SW480 (cell line): ENCODE data around the gene TUBA1B.

Experiments used
- DNase-seq: peaks from one replicate; pipeline ENCODE4 v3.0.0-alpha.2; 2016; ENCODE audit warnings: low spot score

TUBA1B gene

DNA sequence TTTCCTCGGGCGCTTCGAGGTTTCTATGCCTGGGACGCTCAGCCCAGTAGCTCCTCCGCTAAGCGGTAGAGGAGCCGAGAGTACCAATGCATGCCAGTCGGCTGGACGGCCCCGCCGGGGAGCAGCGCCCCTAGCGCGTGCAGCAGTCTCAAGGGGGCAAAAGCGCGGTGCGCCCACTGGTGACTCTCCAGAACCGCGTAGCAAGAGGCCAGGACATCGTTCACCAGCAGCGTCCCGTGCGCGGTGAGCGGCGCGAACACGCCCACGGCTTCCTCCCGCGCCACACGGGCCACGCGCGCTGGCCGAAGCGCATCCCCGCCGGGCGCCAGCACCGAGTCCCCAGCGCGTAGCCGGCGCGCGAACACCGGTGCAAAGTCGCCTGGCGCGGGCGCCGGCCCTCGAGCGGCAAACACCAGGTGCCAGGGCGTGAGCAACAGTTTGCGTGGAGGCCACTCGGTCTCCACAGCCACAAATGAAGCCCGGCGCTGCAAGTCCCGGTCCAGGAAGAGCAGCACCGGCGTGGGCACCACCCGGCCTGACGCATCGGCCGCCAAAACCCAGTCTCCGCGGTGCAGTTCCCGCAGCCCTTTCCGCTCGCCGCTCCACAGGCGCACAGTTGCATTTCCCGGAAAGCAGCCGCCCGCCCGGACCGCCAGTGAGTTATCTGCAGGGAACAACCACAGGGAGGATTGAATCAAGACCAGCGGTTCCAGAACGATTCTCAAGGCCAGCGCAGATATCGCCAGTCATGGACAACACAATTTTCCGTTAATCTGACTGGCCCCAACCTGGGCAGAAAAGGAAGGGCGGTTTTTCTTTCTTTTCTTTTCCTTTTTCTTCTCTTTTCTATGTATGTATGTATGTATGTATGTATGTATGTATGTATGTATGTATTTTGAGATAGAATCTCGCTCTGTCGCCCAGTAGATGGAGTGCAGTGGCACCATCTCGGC, 41.1 kb downstream of the TUBA1B start:
- peak; percentile 67 for DNase-seq

DNA sequence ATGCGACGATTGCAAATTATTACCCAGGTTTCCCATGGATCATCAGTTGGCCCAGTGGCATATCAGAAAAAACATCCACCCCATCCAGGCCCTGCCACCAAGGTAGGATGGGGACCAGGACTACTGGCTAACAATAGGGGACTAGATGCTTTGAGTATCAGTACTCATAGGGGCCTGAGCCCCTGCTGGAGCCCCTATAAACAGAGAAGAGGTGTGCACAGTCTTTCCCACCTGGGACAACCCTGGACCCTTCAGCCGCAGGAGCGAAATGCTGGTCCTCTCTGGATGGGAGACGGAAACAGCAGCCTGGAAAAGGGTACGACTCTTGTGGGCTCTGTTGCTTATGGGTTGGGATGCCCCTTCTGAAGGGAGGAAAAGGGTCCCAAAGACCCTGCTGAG, 42.3 kb downstream of the TUBA1B start:
- no peak for DNase-seq

DNA sequence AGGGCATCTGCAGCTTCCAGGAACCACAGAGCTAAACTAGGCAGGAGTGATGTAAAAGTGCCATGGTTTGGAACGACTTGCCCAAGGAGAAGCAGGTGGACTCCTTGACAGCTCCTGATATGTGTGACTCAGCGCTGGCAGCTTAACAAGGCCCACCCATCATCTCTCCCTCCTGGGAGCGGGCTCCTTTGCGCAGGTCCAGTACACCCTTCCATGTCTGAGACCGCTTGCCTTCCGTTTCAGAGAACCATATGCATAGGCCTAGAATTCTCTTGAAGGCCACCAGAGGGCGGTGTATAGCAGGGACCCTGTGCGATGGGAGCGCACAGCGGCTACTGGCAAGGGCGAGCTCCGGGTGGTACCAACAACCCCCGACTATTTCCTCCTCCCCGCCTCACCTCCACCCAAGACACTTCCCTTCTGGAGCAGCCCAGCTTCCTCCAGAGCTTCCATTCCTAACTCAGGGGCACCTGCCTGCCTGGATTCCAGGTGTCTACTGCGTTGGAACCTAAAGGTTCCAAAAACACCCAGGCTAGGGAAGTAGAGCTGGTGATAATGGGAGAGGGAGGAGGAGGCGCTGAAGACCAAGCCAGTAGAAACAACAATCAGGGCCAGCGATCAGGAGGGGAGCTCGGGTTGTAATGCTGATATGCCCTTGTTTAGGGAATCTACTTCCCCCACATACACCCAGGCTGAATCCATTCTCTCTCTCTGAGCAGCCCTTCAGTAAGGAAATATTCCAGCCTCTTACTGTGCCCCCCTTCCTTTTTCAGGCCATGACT, 42.9 kb downstream of the TUBA1B start:
- DNase-seq = peak; percentile 96

DNA sequence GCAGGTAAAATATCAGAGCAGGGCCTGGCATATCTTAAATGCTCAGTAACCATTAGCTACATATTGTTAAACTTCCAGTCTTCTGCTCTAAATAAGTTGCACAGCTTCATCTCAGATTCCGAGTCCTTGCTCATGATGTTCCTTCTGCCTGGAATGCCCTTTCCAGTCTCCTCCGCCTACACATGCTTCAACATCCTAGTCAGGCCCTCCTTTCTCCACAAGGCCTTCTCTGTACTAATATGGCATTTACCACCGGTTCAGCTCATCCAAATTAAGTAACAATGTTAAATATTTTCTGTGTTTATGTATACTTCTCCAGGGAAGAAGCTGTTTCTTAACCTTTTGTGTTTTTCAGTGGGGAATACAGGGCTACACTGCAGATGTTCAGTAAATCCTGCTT, 45.1 kb downstream of the TUBA1B start:
- DNase-seq = no peak

DNA sequence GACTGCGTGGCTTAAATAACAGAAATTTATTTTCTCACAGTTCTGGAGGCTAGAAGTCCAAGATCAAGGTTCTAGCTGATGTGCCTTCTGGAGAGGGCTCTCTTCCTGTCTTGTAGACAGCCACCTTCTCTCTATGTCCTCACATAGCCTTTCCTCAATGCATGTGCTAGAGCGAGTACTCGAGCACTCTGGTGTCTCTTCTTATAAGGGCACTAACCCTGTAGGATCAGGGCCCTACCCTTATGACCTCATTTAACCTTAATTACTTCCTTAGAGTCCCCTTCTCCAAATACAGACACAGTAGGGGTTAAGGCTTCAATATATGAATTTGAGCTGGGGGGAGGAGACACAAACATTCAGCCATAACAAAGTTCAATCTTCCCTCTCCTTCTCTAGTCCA, 46.8 kb downstream of the TUBA1B start:
- no peak for DNase-seq

DNA sequence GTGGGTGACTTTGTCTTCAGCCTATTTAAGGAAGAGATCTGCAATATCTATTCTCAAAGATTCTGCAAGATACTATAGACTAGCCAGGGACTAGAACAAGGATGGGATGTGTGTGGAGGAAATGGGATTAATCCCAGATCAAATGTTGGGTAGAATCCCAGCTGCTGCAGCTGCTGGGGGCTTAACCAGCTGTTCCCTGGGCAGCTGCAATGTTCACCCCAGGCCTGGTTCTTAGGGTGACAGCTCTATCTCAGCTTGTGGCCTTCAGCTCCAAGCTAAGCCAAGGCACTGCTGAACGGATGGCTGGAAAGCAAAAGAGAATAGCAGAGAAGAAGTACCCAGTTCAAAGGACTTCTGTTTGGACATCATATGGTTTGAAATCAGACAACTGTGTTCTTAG, 51.4 kb downstream of the TUBA1B start:
- DNase-seq = no peak
